Ovary (tissue), 3 donors: Measurements from ENCODE around the gene KCNA2.

Source experiments
- CTCF ChIP-seq, 3 donors: fragments of 450-650 bp in 2 of 3; fragments of 200-600 bp in 1 of 3; IDR thresholded peaks; one replicate each; pipeline versions ENCODE4 v1.5.1 to v1.8.0; 2016 to 2022; ENCODE audit warnings: antibody characterized with exemption in 3 of 3, mild to moderate bottlenecking in 1 of 3
- POLR2A ChIP-seq: fragments of 450-650 bp; IDR thresholded peaks from one replicate; pipeline ENCODE4 v1.6.1; 2017; ENCODE audit warnings: antibody characterized with exemption, mild to moderate bottlenecking, moderate library complexity
- donor health status: DM: no; HTN: no; CAD: no.

- no peak for TF ChIP-seq POLR2A
- TF ChIP-seq CTCF (IDR thresholded peaks at IDR 0.05), result no peak
Observed at GRCh38 chr1:110631836-110632620, 25.9 kb upstream of the KCNA2 start.
